Measurements from ENCODE around the gene PSMD1.

Gene PSMD1

DNA sequence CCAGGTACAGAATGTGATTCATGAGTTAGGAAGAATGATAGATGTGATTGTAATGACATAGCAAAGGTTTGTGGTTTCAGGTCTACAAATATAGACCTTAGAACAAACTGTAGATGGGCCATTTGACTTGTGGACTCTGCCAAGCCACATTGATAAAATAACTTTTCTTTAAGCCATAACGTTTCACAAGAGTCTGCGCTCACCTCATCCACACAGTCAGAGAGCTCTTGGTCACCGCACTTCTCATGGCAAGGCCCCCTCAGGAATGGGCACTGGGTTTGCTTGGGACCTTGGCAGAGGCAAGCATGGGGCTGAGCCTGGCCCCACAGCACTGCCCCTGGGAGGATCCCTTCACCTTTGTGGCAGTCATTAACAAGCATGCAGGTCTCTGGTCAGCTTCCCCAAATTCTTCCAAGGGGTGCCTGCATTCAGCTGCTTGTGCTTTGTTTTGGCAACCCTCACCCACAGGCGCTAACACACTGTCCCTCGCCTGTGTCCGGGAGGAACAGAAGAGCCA is 155.7 kb downstream of the PSMD1 start:
- CTCF ChIA-PET, result interaction anchor here (0.9 kb wide), 1 partner anchor 198 kb away, joined by 3 read pairs; no protein-coding TSS in a partner anchor
- POLR2A ChIA-PET, result no interaction called here
- DNase-seq (ENCODE audit: extremely low spot score), result no peak
- TF ChIP-seq HDGF (IDR thresholded peaks at IDR 0.05; ENCODE audit: borderline replicate concordance) (no peak), ELF4 (IDR thresholded peaks at IDR 0.05) (no peak), LEF1 (IDR thresholded peaks at IDR 0.05; ENCODE audit: borderline replicate concordance) (no peak), FOXK2 (IDR thresholded peaks at IDR 0.05) (no peak), L3MBTL2 (conservative IDR thresholded peaks at IDR 0.05) (no peak), FOXM1 (IDR thresholded peaks at IDR 0.05; ENCODE audit: borderline replicate concordance) (no peak)

- ChIA-PET POLR2A (interaction anchor here (1.3 kb wide), 1 partner anchor 250 kb away, joined by 3 read pairs; the partner anchor contains the start of gene NCL), CTCF (no interaction called here)
- DNase-seq (ENCODE audit: extremely low spot score), result no peak
- TF ChIP-seq ARNT (IDR thresholded peaks at IDR 0.05), result no peak
- no peak for TF ChIP-seq SP1 (IDR thresholded peaks at IDR 0.05)
- no peak for TF ChIP-seq LEF1 (IDR thresholded peaks at IDR 0.05; ENCODE audit: borderline replicate concordance)
- no peak for TF ChIP-seq ZNF384 (IDR thresholded peaks at IDR 0.05)
- no peak for TF ChIP-seq NFRKB (IDR thresholded peaks at IDR 0.05)
- no peak for TF ChIP-seq TARDBP (IDR thresholded peaks at IDR 0.05)
- no peak for TF ChIP-seq HDGF (IDR thresholded peaks at IDR 0.05; ENCODE audit: borderline replicate concordance)
- TF ChIP-seq FOXK2 (IDR thresholded peaks at IDR 0.05), result no peak
Measured at GRCh38 chr2:231213931-231214642, 157.4 kb downstream of the PSMD1 start.

DNA sequence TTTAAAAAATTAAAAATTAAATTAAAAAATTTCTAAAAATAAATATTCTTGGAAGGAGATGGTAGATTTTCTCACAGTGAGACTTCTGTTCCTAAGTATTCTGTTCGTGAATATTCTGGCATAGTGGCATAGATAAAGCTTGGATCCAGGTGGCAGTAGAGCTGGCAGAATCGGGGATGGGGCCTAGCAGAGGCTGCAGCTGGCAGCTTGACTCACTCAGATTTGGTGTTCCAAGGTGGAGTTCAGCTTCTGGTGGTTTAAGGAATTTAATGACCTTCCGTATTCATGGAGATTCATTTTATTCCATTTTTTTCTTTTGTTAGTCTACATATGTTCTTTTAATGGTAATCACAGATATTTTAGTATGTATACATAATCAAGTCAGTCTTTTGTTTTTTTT is 161.7 kb downstream of the PSMD1 start:
- no peak for TF ChIP-seq ARNT (IDR thresholded peaks at IDR 0.05)
- TF ChIP-seq FOXA1 (IDR thresholded peaks at IDR 0.05), result no peak
- TF ChIP-seq CTBP1 (IDR thresholded peaks at IDR 0.05; ENCODE audit: borderline replicate concordance), result no peak
- TF ChIP-seq ELF4 (IDR thresholded peaks at IDR 0.05), result no peak
- no peak for TF ChIP-seq NFRKB (IDR thresholded peaks at IDR 0.05)
- TF ChIP-seq BHLHE40 (IDR thresholded peaks at IDR 0.05; ENCODE audit: borderline replicate concordance), result no peak
- TF ChIP-seq LEF1 (IDR thresholded peaks at IDR 0.05; ENCODE audit: borderline replicate concordance), result no peak
- TF ChIP-seq, protein P1, sequence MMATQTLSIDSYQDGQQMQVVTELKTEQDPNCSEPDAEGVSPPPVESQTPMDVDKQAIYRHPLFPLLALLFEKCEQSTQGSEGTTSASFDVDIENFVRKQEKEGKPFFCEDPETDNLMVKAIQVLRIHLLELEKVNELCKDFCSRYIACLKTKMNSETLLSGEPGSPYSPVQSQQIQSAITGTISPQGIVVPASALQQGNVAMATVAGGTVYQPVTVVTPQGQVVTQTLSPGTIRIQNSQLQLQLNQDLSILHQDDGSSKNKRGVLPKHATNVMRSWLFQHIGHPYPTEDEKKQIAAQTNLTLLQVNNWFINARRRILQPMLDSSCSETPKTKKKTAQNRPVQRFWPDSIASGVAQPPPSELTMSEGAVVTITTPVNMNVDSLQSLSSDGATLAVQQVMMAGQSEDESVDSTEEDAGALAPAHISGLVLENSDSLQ (IDR thresholded peaks at IDR 0.05), result no peak
- TF ChIP-seq L3MBTL2 (conservative IDR thresholded peaks at IDR 0.05), result no peak
- no peak for TF ChIP-seq TARDBP (IDR thresholded peaks at IDR 0.05)
- no peak for TF ChIP-seq ZNF384 (IDR thresholded peaks at IDR 0.05)
- TF ChIP-seq SUZ12 (IDR thresholded peaks at IDR 0.05), result no peak
- TF ChIP-seq FOXM1 (IDR thresholded peaks at IDR 0.05; ENCODE audit: borderline replicate concordance), result no peak
- no peak for TF ChIP-seq SP1 (IDR thresholded peaks at IDR 0.05)
- TF ChIP-seq FOXK2 (IDR thresholded peaks at IDR 0.05), result no peak
- TF ChIP-seq HDGF (IDR thresholded peaks at IDR 0.05; ENCODE audit: borderline replicate concordance), result no peak
- CTCF ChIA-PET, result no interaction called here
- POLR2A ChIA-PET, result no interaction called here
- DNase-seq (ENCODE audit: extremely low spot score), result no peak

DNA sequence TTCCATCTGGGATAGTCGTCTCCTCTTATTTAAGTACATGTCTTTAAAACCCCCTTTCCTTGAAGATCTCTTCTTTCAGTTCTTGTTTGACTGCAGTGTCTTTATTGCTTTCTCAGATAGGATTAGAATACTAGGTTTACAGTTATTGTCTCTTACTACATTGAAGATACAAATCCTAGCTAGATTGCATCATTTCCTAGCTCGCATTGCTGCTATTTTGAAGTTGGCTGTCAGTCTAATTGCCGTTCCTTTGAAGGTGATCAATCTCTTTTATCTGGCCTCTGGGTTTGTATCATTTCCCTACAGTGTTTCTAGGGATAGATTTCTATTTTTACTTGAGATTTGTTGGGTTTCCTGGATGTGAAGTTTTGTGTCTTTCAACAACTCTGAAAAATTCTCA is 162.6 kb downstream of the PSMD1 start:
- no peak for DNase-seq (ENCODE audit: extremely low spot score)
- CTCF ChIA-PET, result interaction anchor here (0.7 kb wide), 1 partner anchor 85 kb away, joined by 3 read pairs; no protein-coding TSS in a partner anchor
- POLR2A ChIA-PET, result interaction anchor here (1.2 kb wide), 1 partner anchor 21 kb away, joined by 3 read pairs; the partner anchor contains the start of gene ARMC9
- TF ChIP-seq, protein P1 (IDR thresholded peaks at IDR 0.05), result peak; percentile 30; the same call in 1 of the 2 replicates
- no peak for TF ChIP-seq SP1 (IDR thresholded peaks at IDR 0.05)

DNA sequence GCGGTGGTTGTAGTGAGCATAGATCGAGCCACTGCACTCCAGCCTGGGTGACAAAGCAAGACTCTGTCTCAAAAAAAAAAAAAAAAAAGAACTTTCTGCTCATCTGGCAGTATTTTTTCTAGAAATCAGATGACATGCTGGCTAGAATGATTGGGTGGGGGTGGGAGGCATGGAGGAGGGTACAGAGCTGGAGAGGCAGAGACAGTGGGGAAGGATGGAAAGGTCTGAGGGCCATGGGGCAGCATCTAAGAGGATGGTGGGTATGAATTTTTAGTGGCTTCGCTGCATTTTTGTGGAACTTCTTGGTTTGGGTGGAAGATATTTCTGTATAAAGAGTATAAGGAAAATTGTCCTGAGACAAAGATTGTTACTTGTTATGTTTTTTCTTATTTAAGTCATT is 165.1 kb downstream of the PSMD1 start:
- CTCF ChIA-PET, result no interaction called here
- TF ChIP-seq ZNF384 (IDR thresholded peaks at IDR 0.05) (no peak), CTBP1 (IDR thresholded peaks at IDR 0.05; ENCODE audit: borderline replicate concordance) (no peak), L3MBTL2 (conservative IDR thresholded peaks at IDR 0.05) (no peak), BHLHE40 (IDR thresholded peaks at IDR 0.05; ENCODE audit: borderline replicate concordance) (no peak), FOXK2 (IDR thresholded peaks at IDR 0.05) (no peak), FOXA1 (IDR thresholded peaks at IDR 0.05) (no peak), ELF4 (IDR thresholded peaks at IDR 0.05) (no peak), LEF1 (IDR thresholded peaks at IDR 0.05; ENCODE audit: borderline replicate concordance) (no peak), SUZ12 (IDR thresholded peaks at IDR 0.05) (no peak), NFRKB (IDR thresholded peaks at IDR 0.05) (no peak), FOXM1 (IDR thresholded peaks at IDR 0.05; ENCODE audit: borderline replicate concordance) (no peak)
- TF ChIP-seq, protein P1 (IDR thresholded peaks at IDR 0.05), result no peak

More for the DNA sequence above, 165.1 kb downstream of the PSMD1 start:
- no peak for DNase-seq (ENCODE audit: extremely low spot score)
- POLR2A ChIA-PET, result no interaction called here

All from HEK293T (cell line).